ENCODE data around the gene FAM193B.

- no peak for TF ChIP-seq POLR2AphosphoS5 (IDR thresholded peaks at IDR 0.05; ENCODE audit: low read depth, low read length)
- no peak for TF ChIP-seq REST (IDR thresholded peaks at IDR 0.05; ENCODE audit: insufficient read depth in 1 of 2, low read depth in 2 of 2, low read length in 2 of 2)
- TF ChIP-seq FOXP2 (optimal IDR thresholded peaks at IDR 0.05; ENCODE audit: borderline replicate concordance, extremely low read depth, extremely low read length, insufficient read depth) = no peak
These were observed 41.5 kb downstream of the FAM193B start for GRCh38 chr5:177512736-177513380.
